Stimulated activated CD4-positive, alpha-beta T cell treated with anti-CD3 and anti-CD28 coated beads, TNF-alpha, amount 100 ng/mL, for 4 hours (primary cell): ENCODE results near the gene SCAP.
A peak's percentile ranks its signal among the peaks of the same experiment; 100 is the strongest.

ENCODE experiments used
- DNase-seq, 3 experiments: peaks; one replicate each; pipeline ENCODE4 v3.0.0-alpha.2; 2020; ENCODE audit warnings: low read depth in 3 of 3

SCAP gene

DNA sequence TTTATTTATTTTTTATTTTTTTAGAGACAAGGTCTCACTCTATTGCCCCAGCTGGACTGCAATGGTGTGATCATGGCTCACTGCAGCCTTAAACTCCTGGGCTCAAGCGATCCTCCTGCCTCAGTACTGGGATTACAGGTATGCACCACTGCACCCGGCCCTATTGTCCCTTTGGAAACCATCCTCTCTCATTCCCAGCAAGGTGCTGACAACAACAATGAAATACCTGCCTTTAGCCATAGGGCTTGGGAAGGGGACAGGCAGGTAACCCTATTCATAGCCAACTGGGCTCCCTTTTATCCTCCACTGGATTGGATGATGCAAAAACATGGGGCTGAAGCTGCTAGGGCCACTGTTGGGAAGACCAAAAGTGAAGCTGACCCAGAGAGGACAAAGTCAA lies 43.1 kb downstream of the SCAP start:
- DNase-seq: no peak

GRCh38 chr3:47431225-47431624 lies 44.5 kb downstream of the SCAP start:
- no peak for DNase-seq

GRCh38 chr3:47430606-47431005 lies 45.1 kb downstream of the SCAP start:
- no peak for DNase-seq

DNA sequence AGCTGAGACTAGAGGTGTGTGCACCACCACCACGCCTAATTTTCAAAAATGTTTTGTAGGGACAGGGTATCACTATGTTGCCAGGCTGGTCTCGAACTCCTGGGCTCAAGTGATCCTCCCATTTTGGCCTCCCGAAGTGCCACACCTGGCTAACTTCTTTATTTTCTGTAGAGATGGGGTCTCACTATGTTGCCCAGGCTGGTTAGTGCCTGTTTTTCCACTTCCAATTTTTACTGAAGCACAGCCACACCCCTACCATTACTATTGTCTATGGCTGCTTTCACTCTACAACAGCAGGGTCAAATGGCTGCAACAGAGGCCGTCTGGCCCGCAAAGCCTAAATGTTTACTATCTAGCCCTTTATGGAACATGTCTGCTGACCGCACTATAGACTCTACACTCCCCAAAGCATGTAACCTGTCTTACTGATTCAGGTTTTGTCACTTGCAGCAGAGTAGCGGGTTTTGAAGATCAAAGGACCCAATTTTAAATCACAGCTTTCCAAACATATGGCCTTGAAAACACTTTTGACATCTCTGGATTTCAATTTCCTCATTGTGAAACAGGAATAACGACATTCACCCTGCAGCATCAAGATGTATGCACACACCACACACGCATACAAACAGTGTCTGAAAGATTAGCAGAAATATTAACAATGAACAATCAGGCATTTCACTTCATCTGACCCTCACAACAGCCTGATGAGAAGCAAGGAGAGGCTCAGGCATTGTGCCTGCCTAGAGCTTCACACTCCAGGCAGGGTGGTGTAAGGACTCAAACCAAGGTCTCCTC lies 46.1 kb downstream of the SCAP start:
- DNase-seq: no peak

DNA sequence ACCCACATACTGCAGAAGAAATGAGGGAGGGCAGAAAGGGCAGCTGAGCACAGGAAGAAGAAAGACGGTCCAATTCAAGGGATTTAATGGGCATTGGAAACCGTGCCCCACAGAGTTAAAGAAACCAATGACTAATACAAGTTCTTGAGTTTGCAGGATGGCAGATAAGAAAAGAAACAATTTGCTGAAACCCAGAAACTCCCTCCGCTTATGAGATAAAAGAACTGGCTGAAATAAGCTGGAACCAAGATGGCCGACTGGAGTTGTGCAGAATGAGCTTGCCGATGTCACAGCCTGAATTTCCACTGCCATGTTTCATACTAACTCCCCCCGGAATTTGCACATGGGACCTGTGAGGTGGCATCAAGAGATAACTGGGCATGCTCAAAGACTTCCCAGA lies 47.1 kb downstream of the SCAP start:
- DNase-seq: no peak

DNA sequence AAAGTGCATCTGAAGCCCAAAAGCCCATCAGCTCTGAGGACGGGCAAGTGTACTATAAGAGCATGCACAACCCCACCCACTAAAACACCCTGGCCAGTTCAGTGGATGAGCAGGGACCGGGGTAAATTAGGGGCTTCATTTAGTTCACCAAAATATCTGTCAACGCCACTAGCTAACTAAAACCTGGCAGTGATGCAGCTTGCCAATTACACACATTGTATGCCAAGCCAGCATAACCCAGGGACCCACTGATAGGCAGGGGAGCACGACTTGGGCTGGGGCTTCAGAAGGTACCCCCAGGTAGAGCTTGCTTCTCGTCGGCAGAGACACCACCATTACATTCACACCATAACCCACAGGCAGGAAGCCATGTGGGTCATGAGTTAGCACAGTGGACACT lies 47.9 kb downstream of the SCAP start:
- no peak for DNase-seq

GRCh38 chr3:47425959-47426358 lies 49.8 kb downstream of the SCAP start:
- DNase-seq: no peak

DNA sequence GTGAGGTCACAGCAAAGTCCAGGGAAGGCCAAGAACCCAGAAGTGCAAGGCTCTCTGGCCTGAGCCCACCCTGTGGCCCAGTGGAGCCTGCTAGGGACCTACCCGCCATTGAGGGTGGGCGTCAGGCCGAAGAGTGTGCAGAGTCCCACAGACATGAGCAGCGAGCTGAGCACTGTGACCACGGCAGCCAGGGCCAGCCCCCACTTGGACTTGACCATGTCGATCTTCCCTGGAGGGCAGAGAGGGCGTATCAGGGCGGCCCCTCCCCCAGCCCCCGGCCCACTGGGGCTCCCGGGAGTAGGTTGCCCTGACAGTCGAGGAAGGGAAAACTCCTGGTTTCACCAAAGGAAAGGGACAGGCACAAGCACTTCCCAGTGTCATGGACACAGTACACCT lies 50.4 kb downstream of the SCAP start:
- DNase-seq: no peak

- no peak for DNase-seq
These were observed 51.0 kb downstream of the SCAP start for GRCh38 chr3:47424434-47425382.

- DNase-seq: no peak
These were observed 52.1 kb downstream of the SCAP start for GRCh38 chr3:47423548-47424145.

DNA sequence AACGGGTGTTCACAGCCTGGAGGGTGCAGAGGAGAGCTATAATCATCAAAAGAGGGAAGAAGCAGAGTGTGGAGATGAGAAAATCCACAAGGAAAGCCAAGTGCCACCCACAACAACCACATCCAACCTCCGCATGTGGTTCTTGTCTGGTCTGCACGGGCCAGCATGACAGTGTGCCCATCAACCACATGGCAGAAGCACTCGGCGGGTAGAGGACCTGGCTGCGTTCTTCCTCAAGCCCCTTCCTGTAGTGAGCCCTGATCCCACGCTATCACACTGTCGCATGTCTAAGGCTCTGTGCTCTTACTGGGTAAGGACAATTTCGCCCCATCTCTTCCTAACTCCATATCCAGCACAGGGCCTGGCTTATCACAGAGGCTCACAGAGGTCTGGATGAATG lies 53.0 kb downstream of the SCAP start:
- DNase-seq: no peak

DNA sequence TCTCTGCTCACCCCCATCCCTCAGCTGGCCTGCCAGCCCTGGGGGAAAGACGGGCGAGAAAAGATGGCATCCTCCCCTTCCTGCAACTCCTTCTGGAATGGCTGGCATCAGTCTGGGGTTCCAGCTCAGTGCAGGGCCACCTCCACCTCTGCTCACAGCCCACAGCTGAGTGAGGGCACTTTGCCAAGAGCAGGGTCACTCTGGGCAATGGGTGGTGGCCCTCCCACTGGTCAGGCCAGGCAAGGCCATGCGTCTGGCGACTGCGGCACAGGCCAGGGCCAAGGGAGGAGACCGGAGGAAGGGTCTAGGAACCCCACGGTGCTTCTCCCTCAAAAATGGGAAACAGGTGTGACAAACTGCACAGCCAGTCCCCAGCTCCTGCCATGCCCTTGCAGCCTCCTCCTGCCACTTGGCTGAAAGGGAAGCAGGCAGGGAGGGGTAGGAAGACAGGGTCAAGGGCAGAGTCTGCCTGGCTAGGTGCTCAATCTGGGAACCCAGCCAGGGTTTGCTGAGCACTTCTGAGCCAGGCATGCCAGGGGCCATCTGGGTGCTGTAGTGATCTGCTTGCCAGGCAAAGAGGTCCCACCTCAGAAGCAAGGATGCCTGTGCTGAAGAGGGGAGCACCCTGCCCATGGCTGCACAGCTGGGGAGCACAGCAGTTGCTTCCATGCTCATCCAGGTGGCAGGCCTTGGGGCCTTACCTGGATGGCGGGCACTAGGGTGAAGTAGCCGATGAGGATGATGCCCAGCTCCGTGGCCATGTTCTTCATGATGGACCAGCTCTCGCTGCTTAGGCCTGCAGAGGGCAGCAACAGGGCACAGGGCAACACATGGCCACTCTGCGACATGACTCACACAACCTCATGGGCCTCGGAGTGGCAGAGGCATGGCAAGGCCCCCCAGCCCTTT lies 53.7 kb downstream of the SCAP start:
- DNase-seq: no peak

- peak; percentile 73 to 79 (median 76) for DNase-seq
These were observed 54.9 kb downstream of the SCAP start for GRCh38 chr3:47420511-47421484.

GRCh38 chr3:47420044-47420430 lies 55.7 kb downstream of the SCAP start:
- DNase-seq: no peak

GRCh38 chr3:47419083-47420043 lies 56.4 kb downstream of the SCAP start:
- no peak for DNase-seq

DNA sequence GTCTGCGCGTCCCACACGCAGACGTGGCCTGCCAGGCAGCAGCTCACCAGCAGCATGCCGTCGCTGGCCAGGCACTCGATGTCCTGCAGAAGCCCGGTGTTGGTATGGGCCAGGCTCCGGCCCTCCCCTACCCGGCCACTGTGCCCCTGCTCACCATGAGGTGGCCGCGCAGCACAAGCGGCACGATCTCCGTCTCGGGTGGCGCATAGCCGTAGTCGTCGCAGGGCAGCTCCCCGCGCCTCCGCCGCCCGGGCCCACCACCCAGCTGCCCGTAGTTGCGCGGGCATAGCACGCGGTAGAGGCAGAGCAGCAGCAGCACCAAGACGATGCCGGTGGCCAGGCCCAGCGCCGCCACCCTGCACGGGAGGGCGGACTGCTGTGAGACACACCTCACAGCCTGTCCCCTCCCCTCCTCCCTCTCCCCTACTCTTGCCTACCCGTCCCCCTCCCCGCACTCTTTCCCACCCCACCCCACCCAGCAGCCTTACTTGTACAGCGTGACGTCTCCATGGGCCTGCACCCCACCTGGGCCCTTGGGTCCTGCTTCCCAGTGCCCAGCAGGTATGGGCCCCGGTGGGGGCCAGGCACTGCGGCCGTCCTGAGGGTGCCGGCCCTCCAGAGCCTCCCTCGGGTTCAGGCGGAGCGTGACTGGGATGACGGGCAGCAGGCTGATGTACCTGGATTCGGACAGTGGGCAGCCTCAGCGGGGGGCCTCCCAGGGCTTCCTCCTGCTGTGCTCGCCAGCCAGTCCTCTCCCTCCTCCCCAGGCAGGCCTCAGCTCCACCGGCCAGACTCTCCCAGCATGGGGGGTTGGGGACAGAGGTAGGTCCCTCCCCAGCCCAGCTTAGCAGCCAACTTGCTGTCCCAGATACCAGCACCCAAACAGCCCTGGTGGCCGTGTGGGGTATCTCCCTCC lies 57.3 kb downstream of the SCAP start:
- no peak for DNase-seq

GRCh38 chr3:47416041-47416440 lies 59.7 kb downstream of the SCAP start:
- DNase-seq: no peak
